K562 (cell line): ENCODE data around the gene PPIP5K2. TPM values are rescaled to one million over a fixed set of nuclear protein-coding genes. Genes with fewer than 3 reads are reported as not detected.

ENCODE experiments used
- CLOCK ChIP-seq: fragments of 250-450 bp; sonication (Bioruptor Pico); IDR thresholded peaks from 2 replicates; pipeline ENCODE4 v1.4.0; 2020; ENCODE audit warnings: mild to moderate bottlenecking, moderate library complexity, borderline replicate concordance
- EWSR1 ChIP-seq: fragments of 450-650 bp; IDR thresholded peaks from 2 replicates; pipeline ENCODE4 v1.6.1; 2018; ENCODE audit warnings: borderline replicate concordance, mild to moderate bottlenecking, low read depth, moderate library complexity; ENCODE audit not compliant: partially characterized antibody
- KHSRP ChIP-seq: fragments of 450-650 bp; IDR thresholded peaks from 2 replicates; pipeline ENCODE4 v1.6.1; 2017
- SMARCA4 ChIP-seq: fragments of 450-650 bp; IDR thresholded peaks from 2 replicates; pipeline ENCODE4 v1.6.1; 2016
- TCF7 ChIP-seq: sonication (generic); IDR thresholded peaks from 2 replicates; pipeline ENCODE4 v1.6.1; 2016; ENCODE audit warnings: antibody characterized with exemption, borderline replicate concordance
- ZNF408 ChIP-seq: fragments of 250-450 bp; sonication (Bioruptor Pico); IDR thresholded peaks from 2 replicates; pipeline ENCODE4 v1.4.0; 2020; ENCODE audit warnings: low read depth, mild to moderate bottlenecking, moderate library complexity
- polyA plus RNA-seq, 8 experiments: library from polyadenylated mRNA; depleted of rRNA in 4 of 8; stranded (reverse) in 5 of 8; unstranded in 3 of 8; fragments of >200 nt; fragmentation: Nextera tagmentation in 2 of 8; fragmentation: Illumina TruSeq in 1 of 8; extraction: Ambion mirVana in 2 of 8; extraction: Trizol in 1 of 8; gene quantifications; 2 replicates each; pipeline versions ENCODE4 v1.2.1 to v1.2.3, GENCODE V29; 2011 to 2014; ENCODE audit warnings: inconsistent platforms in 1 of 8, missing spikeins in 1 of 8
- total RNA-seq, 7 experiments: library from RNA; depleted of rRNA in 6 of 7; stranded (reverse); fragments of >200 nt in 6 of 7; fragmentation: Illumina TruSeq in 2 of 7; extraction: Trizol in 2 of 7; gene quantifications; 2 replicates each; pipeline versions ENCODE4 v1.2.1 to v1.2.3, GENCODE V29; 2011 to 2021; ENCODE audit warnings: low replicate concordance in 1 of 7
- TF ChIP-seq, protein P1 (sequence below): sonication (generic); formaldehyde crosslinking; IDR thresholded peaks from 2 replicates; pipeline ENCODE4 v1.8.0; 2023; ENCODE audit warnings: mild to moderate bottlenecking, missing genetic modification reagents
- TF ChIP-seq, protein P2 (sequence below): fragments of 250-450 bp; sonication (Bioruptor Pico); IDR thresholded peaks from 2 replicates; pipeline ENCODE4 v1.9.0; 2021; ENCODE audit warnings: mild to moderate bottlenecking
- TF ChIP-seq, protein P3 (sequence below), 3 experiments: IDR thresholded peaks in 2 of 3; conservative IDR thresholded peaks in 1 of 3; 2 replicates each; pipeline ENCODE4 v1.5.1; 2011 to 2012; ENCODE audit warnings: low read length in 3 of 3, mild to moderate bottlenecking in 3 of 3, control low read depth in 2 of 3, improper control_type of control experiment in 1 of 3, inconsistent platforms in 1 of 3, low read depth in 1 of 3, mixed read lengths in 1 of 3, moderate library complexity in 1 of 3; ENCODE audit not compliant: insufficient read depth in 2 of 3

The PPIP5K2 gene
- total and polyA plus RNA-seq, 9 of the 15 experiments (the other 6 are each of a cell fraction or from before 2014, with no cell fraction given), result 39.4 to 150 (median 99.1) TPM

GRCh38 chr5:103119765-103120606, at the start of gene PPIP5K2, which contains the start of gene GIN1 (continued):
- TF ChIP-seq, protein P1, sequence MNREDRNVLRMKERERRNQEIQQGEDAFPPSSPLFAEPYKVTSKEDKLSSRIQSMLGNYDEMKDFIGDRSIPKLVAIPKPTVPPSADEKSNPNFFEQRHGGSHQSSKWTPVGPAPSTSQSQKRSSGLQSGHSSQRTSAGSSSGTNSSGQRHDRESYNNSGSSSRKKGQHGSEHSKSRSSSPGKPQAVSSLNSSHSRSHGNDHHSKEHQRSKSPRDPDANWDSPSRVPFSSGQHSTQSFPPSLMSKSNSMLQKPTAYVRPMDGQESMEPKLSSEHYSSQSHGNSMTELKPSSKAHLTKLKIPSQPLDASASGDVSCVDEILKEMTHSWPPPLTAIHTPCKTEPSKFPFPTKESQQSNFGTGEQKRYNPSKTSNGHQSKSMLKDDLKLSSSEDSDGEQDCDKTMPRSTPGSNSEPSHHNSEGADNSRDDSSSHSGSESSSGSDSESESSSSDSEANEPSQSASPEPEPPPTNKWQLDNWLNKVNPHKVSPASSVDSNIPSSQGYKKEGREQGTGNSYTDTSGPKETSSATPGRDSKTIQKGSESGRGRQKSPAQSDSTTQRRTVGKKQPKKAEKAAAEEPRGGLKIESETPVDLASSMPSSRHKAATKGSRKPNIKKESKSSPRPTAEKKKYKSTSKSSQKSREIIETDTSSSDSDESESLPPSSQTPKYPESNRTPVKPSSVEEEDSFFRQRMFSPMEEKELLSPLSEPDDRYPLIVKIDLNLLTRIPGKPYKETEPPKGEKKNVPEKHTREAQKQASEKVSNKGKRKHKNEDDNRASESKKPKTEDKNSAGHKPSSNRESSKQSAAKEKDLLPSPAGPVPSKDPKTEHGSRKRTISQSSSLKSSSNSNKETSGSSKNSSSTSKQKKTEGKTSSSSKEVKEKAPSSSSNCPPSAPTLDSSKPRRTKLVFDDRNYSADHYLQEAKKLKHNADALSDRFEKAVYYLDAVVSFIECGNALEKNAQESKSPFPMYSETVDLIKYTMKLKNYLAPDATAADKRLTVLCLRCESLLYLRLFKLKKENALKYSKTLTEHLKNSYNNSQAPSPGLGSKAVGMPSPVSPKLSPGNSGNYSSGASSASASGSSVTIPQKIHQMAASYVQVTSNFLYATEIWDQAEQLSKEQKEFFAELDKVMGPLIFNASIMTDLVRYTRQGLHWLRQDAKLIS (CRISPR knock-in tag), result peak; percentile 11; the same call in 1 of the 2 replicates
- TF ChIP-seq ZNF408 (CRISPR knock-in tag) (no peak), CLOCK (CRISPR knock-in tag) (no peak), TCF7 (no peak), SMARCA4 (no peak; the same call in 1 of the 2 replicates), EWSR1 (no peak), KHSRP (no peak)
- TF ChIP-seq, protein P2, sequence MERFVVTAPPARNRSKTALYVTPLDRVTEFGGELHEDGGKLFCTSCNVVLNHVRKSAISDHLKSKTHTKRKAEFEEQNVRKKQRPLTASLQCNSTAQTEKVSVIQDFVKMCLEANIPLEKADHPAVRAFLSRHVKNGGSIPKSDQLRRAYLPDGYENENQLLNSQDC (CRISPR knock-in tag), result peak; percentile 57; the same call in 1 of the 2 replicates
- TF ChIP-seq, protein P3, sequence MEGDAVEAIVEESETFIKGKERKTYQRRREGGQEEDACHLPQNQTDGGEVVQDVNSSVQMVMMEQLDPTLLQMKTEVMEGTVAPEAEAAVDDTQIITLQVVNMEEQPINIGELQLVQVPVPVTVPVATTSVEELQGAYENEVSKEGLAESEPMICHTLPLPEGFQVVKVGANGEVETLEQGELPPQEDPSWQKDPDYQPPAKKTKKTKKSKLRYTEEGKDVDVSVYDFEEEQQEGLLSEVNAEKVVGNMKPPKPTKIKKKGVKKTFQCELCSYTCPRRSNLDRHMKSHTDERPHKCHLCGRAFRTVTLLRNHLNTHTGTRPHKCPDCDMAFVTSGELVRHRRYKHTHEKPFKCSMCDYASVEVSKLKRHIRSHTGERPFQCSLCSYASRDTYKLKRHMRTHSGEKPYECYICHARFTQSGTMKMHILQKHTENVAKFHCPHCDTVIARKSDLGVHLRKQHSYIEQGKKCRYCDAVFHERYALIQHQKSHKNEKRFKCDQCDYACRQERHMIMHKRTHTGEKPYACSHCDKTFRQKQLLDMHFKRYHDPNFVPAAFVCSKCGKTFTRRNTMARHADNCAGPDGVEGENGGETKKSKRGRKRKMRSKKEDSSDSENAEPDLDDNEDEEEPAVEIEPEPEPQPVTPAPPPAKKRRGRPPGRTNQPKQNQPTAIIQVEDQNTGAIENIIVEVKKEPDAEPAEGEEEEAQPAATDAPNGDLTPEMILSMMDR (IDR thresholded peaks at IDR 0.05 in 2 of 3, conservative IDR thresholded peaks at IDR 0.05 in 1 of 3; ENCODE audit: insufficient read depth in 2 of 3, low read depth in 1 of 3, low read length in 3 of 3), result no peak
